ENCODE results near the gene TENM4.

The TENM4 gene

GRCh38 chr11:78645226-78646202 is 795.3 kb downstream of the TENM4 start:
- ChIA-PET CTCF (interaction anchor here (0.5 to 7.0 kb wide), 78 partner anchors 9 to 1058 kb away, joined by 3 to 108 read pairs (median 4); no protein-coding TSS in a partner anchor), POLR2A (interaction anchor here (0.6 to 1.3 kb wide), 3 partner anchors 70 to 1310 kb away, joined by 3 to 4 read pairs (median 3); no protein-coding TSS in a partner anchor)
- H3K36me3 ChIP-seq (ENCODE audit: control insufficient read depth in 2 of 2, insufficient read depth in 1 of 2, low read length in 2 of 2): no peaks in the 10 kb centered on the region
- H3K4me3 ChIP-seq (ENCODE audit: low read depth, low read length): no peak overlapping the region
- H3K4me1 ChIP-seq (ENCODE audit: control insufficient read depth, insufficient read depth, low read length): no peaks in the 10 kb centered on the region
- no peaks in the 10 kb centered on the region for H3K9me3 ChIP-seq (ENCODE audit: control insufficient read depth, insufficient read depth, low read depth, low read length)
- no peak for TF ChIP-seq ZNF280C (tag by site-specific recombination; IDR thresholded peaks at IDR 0.05)
- peak; percentile 86 for TF ChIP-seq ZNF2 (tag by site-specific recombination; IDR thresholded peaks at IDR 0.05)
- TF ChIP-seq ZFP3 (tag by site-specific recombination; IDR thresholded peaks at IDR 0.05; ENCODE audit: low read depth): no peak
- peak; percentile 99 for TF ChIP-seq ZNF654 (tag by site-specific recombination; IDR thresholded peaks at IDR 0.05; ENCODE audit: low read depth)
- TF ChIP-seq, protein P1, sequence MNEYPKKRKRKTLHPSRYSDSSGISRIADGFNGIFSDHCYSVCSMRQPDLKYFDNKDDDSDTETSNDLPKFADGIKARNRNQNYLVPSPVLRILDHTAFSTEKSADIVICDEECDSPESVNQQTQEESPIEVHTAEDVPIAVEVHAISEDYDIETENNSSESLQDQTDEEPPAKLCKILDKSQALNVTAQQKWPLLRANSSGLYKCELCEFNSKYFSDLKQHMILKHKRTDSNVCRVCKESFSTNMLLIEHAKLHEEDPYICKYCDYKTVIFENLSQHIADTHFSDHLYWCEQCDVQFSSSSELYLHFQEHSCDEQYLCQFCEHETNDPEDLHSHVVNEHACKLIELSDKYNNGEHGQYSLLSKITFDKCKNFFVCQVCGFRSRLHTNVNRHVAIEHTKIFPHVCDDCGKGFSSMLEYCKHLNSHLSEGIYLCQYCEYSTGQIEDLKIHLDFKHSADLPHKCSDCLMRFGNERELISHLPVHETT (tag by site-specific recombination; IDR thresholded peaks at IDR 0.05): no peak
- 0 out of 2 replicates have a peak, but pooled peaks have one; percentile 29 for TF ChIP-seq ZBTB17 (tag by site-specific recombination; IDR thresholded peaks at IDR 0.05)
- TF ChIP-seq, protein P2, sequence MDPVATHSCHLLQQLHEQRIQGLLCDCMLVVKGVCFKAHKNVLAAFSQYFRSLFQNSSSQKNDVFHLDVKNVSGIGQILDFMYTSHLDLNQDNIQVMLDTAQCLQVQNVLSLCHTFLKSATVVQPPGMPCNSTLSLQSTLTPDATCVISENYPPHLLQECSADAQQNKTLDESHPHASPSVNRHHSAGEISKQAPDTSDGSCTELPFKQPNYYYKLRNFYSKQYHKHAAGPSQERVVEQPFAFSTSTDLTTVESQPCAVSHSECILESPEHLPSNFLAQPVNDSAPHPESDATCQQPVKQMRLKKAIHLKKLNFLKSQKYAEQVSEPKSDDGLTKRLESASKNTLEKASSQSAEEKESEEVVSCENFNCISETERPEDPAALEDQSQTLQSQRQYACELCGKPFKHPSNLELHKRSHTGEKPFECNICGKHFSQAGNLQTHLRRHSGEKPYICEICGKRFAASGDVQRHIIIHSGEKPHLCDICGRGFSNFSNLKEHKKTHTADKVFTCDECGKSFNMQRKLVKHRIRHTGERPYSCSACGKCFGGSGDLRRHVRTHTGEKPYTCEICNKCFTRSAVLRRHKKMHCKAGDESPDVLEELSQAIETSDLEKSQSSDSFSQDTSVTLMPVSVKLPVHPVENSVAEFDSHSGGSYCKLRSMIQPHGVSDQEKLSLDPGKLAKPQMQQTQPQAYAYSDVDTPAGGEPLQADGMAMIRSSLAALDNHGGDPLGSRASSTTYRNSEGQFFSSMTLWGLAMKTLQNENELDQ (tag by site-specific recombination; IDR thresholded peaks at IDR 0.05; ENCODE audit: low read depth): no peak
- TF ChIP-seq ZNF514 (tag by site-specific recombination; IDR thresholded peaks at IDR 0.05): no peak
- TF ChIP-seq ZNF558 (tag by site-specific recombination; IDR thresholded peaks at IDR 0.05): no peak
- peak; percentile 49 for TF ChIP-seq ZNF335 (tag by site-specific recombination; conservative IDR thresholded peaks at IDR 0.05)
- TF ChIP-seq CTCF (tag by site-specific recombination; IDR thresholded peaks at IDR 0.05): peak; percentile 84
- no peak overlapping the region for H3K27ac ChIP-seq (ENCODE audit: extremely low read depth, low read depth, low read length)

- no peak overlapping the region for H3K4me3 ChIP-seq (ENCODE audit: low read depth, low read length)
- POLR2A ChIA-PET: no interaction called here
These were observed 797.2 kb downstream of the TENM4 start for GRCh38 chr11:78643676-78644056.

More at GRCh38 chr11:78643676-78644056, 797.2 kb downstream of the TENM4 start:
- CTCF ChIA-PET: interaction anchor here (0.6 to 3.7 kb wide), 5 partner anchors 31 to 457 kb away, joined by 3 to 73 read pairs (median 12); no protein-coding TSS in a partner anchor
- no peaks in the 10 kb centered on the region for H3K9me3 ChIP-seq (ENCODE audit: control insufficient read depth, insufficient read depth, low read depth, low read length)
- H3K27ac ChIP-seq (ENCODE audit: extremely low read depth, low read depth, low read length): no peak overlapping the region
- H3K36me3 ChIP-seq (ENCODE audit: control insufficient read depth in 2 of 2, insufficient read depth in 1 of 2, low read length in 2 of 2): no peaks in the 10 kb centered on the region
- TF ChIP-seq, protein P3, sequence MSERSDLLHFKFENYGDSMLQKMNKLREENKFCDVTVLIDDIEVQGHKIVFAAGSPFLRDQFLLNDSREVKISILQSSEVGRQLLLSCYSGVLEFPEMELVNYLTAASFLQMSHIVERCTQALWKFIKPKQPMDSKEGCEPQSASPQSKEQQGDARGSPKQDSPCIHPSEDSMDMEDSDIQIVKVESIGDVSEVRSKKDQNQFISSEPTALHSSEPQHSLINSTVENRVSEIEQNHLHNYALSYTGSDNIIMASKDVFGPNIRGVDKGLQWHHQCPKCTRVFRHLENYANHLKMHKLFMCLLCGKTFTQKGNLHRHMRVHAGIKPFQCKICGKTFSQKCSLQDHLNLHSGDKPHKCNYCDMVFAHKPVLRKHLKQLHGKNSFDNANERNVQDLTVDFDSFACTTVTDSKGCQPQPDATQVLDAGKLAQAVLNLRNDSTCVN (tag by site-specific recombination; optimal IDR thresholded peaks at IDR 0.05): no peak
- TF ChIP-seq ZNF596 (tag by site-specific recombination; IDR thresholded peaks at IDR 0.05) (no peak), ZNF311 (tag by site-specific recombination; IDR thresholded peaks at IDR 0.05; ENCODE audit: borderline replicate concordance) (no peak)
- TF ChIP-seq, protein P4, sequence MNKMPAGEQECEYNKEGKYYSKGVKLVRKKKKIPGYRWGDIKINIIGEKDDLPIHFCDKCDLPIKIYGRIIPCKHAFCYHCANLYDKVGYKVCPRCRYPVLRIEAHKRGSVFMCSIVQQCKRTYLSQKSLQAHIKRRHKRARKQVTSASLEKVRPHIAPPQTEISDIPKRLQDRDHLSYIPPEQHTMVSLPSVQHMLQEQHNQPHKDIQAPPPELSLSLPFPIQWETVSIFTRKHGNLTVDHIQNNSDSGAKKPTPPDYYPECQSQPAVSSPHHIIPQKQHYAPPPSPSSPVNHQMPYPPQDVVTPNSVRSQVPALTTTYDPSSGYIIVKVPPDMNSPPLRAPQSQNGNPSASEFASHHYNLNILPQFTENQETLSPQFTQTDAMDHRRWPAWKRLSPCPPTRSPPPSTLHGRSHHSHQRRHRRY (tag by site-specific recombination; IDR thresholded peaks at IDR 0.05): no peak
- H3K4me1 ChIP-seq (ENCODE audit: control insufficient read depth, insufficient read depth, low read length): no peaks in the 10 kb centered on the region
